Endothelial cell (in vitro differentiated cells): Measurements from ENCODE around the gene RGS11. TPM values are rescaled to one million over a fixed set of nuclear protein-coding genes. Genes with fewer than 3 reads are reported as not detected.

ENCODE experiments used
- DNase-seq: peaks from one replicate; pipeline ENCODE4 v3.0.0; 2021; ENCODE audit warnings: low spot score
- H3K27ac Mint-ChIP-seq: one replicate; pipeline ENCODE4 v1.8.0; 2021; ENCODE audit warnings: mixed read lengths, inconsistent platforms; ENCODE audit not compliant: unreplicated experiment
- H3K27me3 Mint-ChIP-seq: one replicate; pipeline ENCODE4 v1.8.0; 2021; ENCODE audit warnings: mild to moderate bottlenecking, moderate library complexity, mixed read lengths, inconsistent platforms; ENCODE audit not compliant: unreplicated experiment
- H3K36me3 Mint-ChIP-seq: one replicate; pipeline ENCODE4 v1.8.0; 2021; ENCODE audit warnings: mild to moderate bottlenecking, low read depth, mixed read lengths, inconsistent platforms; ENCODE audit not compliant: unreplicated experiment
- H3K4me1 Mint-ChIP-seq: one replicate; pipeline ENCODE4 v1.8.0; 2021; ENCODE audit warnings: mild to moderate bottlenecking, mixed read lengths, inconsistent platforms; ENCODE audit not compliant: unreplicated experiment
- H3K4me3 Mint-ChIP-seq: one replicate; pipeline ENCODE4 v1.8.0; 2021; ENCODE audit warnings: mild to moderate bottlenecking, mixed read lengths, inconsistent platforms; ENCODE audit not compliant: unreplicated experiment
- H3K9me3 Mint-ChIP-seq: one replicate; pipeline ENCODE4 v1.8.0; 2021; ENCODE audit warnings: mixed read lengths, inconsistent platforms; ENCODE audit not compliant: unreplicated experiment
- CTCF ChIP-seq: fragments of 200-600 bp; sonication (generic); IDR thresholded peaks from one replicate; pipeline ENCODE4 v1.5.0; 2021; ENCODE audit warnings: antibody characterized with exemption; ENCODE audit not compliant: unreplicated experiment
- total RNA-seq: library from RNA; stranded (reverse); fragmentation: NEBNext Ultra II Directional; extraction: Animal tissue kit (Norgen Biotek cat#: 25700); gene quantifications from one replicate; pipeline ENCODE4 v1.2.1, GENCODE V29; 2021; ENCODE audit not compliant: unreplicated experiment

The RGS11 gene
- total RNA-seq, 1 donor from 2014 or later, result not detected

DNA sequence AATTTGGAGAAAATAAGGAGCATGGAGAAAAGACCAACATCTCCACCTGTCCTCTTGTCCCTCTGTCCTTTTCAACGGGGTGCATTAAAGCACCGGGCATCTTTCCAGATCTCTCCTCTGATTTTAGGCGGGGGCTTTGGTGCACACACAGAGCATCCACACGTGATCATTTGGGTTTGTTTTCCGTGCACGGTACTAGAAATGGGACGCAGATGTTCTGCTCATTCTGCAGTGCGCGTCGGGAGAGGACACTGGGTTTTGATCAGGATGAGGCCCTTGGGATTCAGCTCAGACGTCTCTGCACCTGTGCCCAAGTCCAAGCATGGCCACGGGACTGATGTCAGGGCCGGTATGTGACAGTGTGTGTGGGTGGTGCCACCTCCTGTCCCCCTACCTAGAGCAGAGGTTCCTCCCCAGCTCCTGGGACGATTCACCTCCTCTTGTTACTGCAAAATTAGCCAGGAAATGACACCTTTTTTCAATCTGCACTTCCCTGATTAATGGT lies 39.1 kb upstream of the RGS11 start:
- Mint-ChIP-seq H3K4me3 (peak overlapping the region; percentile 13), H3K27ac (no peak overlapping the region), H3K27me3 (peaks cover 3% of the 10 kb centered on the region), H3K9me3 (no peaks in the 10 kb centered on the region), H3K36me3 (peaks cover 17% of the 10 kb centered on the region), H3K4me1 (peaks cover 3% of the 10 kb centered on the region)
- TF ChIP-seq CTCF, result no peak
- DNase-seq, result no peak

- peaks cover 3% of the 10 kb centered on the region for H3K27me3 Mint-ChIP-seq
- DNase-seq, result no peak
- TF ChIP-seq CTCF, result no peak
- no peak overlapping the region for H3K27ac Mint-ChIP-seq
- peak overlapping the region; percentile 37 for H3K4me3 Mint-ChIP-seq
- H3K9me3 Mint-ChIP-seq, result no peaks in the 10 kb centered on the region
- peaks cover 3% of the 10 kb centered on the region for H3K4me1 Mint-ChIP-seq
- peaks cover 14% of the 10 kb centered on the region for H3K36me3 Mint-ChIP-seq
These were observed 38.6 kb upstream of the RGS11 start for GRCh38 chr16:314351-314750.

DNA sequence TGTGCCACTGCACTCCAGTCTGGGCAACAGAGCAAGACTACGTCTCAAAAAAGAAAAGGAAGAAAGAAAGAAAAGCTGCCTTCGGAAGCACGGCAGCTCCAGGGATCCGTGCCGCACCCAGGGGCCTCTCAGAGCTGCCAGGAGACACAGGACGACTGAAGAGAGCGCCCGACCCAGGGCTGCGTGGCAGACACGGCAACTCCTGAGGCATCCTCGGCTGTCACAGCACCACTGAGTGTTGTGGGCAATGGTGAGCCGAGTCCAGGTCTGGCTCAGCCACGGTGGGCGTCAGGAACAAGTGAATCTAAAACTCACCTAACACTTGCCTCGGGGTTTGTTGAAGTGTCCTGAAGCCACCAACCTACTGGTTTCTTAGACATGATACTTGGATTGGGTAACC lies 36.0 kb upstream of the RGS11 start:
- H3K27me3 Mint-ChIP-seq, result peaks cover 3% of the 10 kb centered on the region
- H3K36me3 Mint-ChIP-seq, result peaks cover 16% of the 10 kb centered on the region
- peaks cover 3% of the 10 kb centered on the region for H3K4me1 Mint-ChIP-seq
- peak overlapping the region; percentile 61 for H3K27ac Mint-ChIP-seq
- no peaks in the 10 kb centered on the region for H3K9me3 Mint-ChIP-seq
- DNase-seq, result no peak
- no peak for TF ChIP-seq CTCF
- no peak overlapping the region for H3K4me3 Mint-ChIP-seq

DNA sequence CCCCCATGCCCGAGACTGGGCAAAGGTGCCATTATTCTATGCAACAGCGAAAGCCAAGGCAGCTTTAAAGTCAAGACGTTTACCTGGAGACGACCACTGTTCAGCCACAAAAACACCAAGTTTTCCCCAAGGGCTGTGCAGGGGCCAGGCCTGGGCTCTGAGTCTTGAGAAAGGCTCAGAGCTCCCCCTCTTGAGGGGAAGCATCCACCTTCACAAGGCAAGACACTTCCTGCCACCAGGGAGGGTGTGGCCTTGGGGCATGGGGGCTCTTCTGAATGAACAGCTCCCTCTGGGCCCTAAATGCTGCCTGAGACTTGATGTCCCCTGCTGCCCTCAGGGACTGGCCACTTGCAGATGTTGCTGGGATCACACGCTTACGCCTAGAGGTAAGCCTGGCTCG lies 33.7 kb upstream of the RGS11 start:
- DNase-seq, result no peak
- TF ChIP-seq CTCF, result no peak
- Mint-ChIP-seq H3K4me1 (no peaks in the 10 kb centered on the region), H3K36me3 (peaks cover 12% of the 10 kb centered on the region), H3K27me3 (peaks cover 5% of the 10 kb centered on the region), H3K27ac (no peak overlapping the region), H3K4me3 (no peak overlapping the region), H3K9me3 (no peaks in the 10 kb centered on the region)

GRCh38 chr16:307691-308312 lies 32.1 kb upstream of the RGS11 start:
- Mint-ChIP-seq H3K4me1 (no peaks in the 10 kb centered on the region), H3K4me3 (no peak overlapping the region), H3K27ac (no peak overlapping the region), H3K9me3 (no peaks in the 10 kb centered on the region), H3K27me3 (peaks cover 7% of the 10 kb centered on the region), H3K36me3 (peaks cover 10% of the 10 kb centered on the region)
- DNase-seq, result no peak
- TF ChIP-seq CTCF, result no peak
